GM12872 (cell line): ENCODE data around the gene MTX1.

Experiments
- CTCF ChIP-seq: IDR thresholded peaks from 3 replicates; pipeline ENCODE4 v1.5.1; 2011; ENCODE audit warnings: low read depth, mild to moderate bottlenecking, low read length, moderate library complexity; ENCODE audit not compliant: insufficient read depth

Gene MTX1

GRCh38 chr1:155173478-155174323 lies 34.8 kb upstream of the MTX1 start, which contains the start of gene TRIM46:
TRIM46 (plus strand) TSS chr1:155173849; CDS start chr1:155173967, 118 bp downstream.
- no peak for TF ChIP-seq CTCF

- TF ChIP-seq CTCF, result no peak
These were observed 33.9 kb upstream of the MTX1 start for GRCh38 chr1:155174324-155175280.

- TF ChIP-seq CTCF, result no peak
These were observed 33.1 kb upstream of the MTX1 start for GRCh38 chr1:155175281-155175926.

GRCh38 chr1:155175927-155176371 lies 32.5 kb upstream of the MTX1 start:
- TF ChIP-seq CTCF, result peak; percentile 28; the same call in 1 of the 3 replicates

- peak; percentile 97 for TF ChIP-seq CTCF
These were observed 31.9 kb upstream of the MTX1 start for GRCh38 chr1:155176544-155177071.

- no peak for TF ChIP-seq CTCF
These were observed 31.1 kb upstream of the MTX1 start for GRCh38 chr1:155177192-155177917.
